Endothelial cell of umbilical vein (primary cell): Measurements from ENCODE around the gene GNAQ.

Experiments
- EZH2 ChIP-seq: IDR thresholded peaks from 2 replicates; pipeline ENCODE4 v1.6.1; 2012; ENCODE audit warnings: borderline replicate concordance, low read depth, mild to moderate bottlenecking, moderate library complexity, low read length, inconsistent platforms; ENCODE audit not compliant: severe bottlenecking
- POLR2A ChIP-seq: IDR thresholded peaks from 2 replicates; pipeline ENCODE4 v1.6.1; 2012; ENCODE audit warnings: low read depth, mild to moderate bottlenecking, control low read depth, low read length
- TF ChIP-seq, protein P1 (sequence below), 2 donors: IDR thresholded peaks; 1 replicate in 1 of 2; 2 replicates in 1 of 2; pipeline ENCODE4 v1.5.1; 2011; ENCODE audit warnings: low read length in 2 of 2, mild to moderate bottlenecking in 2 of 2, moderate library complexity in 2 of 2, control low read depth in 1 of 2, inconsistent platforms in 1 of 2, low read depth in 1 of 2; ENCODE audit not compliant: insufficient read depth in 1 of 2; ENCODE audit errors: extremely low read depth in 1 of 2

DNA sequence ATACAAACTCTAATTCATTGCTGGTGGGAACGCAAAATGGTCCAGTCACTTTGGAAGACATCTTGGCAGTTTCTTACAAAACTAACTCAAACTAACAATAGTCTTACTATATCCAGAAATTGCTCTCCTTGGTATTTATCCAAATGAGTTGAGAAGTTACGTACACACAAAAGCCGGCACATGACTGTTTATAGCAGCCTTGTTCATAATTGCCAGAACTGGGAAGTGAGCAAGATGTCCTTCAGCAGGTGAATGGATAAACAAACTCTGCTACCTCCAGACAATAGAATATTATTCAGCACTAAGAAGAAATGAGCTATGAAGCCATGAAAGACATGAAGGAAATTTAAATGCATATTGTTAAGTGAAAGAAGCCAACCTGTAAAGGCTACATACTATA, 17.9 kb upstream of the GNAQ start:
- TF ChIP-seq, protein P1, sequence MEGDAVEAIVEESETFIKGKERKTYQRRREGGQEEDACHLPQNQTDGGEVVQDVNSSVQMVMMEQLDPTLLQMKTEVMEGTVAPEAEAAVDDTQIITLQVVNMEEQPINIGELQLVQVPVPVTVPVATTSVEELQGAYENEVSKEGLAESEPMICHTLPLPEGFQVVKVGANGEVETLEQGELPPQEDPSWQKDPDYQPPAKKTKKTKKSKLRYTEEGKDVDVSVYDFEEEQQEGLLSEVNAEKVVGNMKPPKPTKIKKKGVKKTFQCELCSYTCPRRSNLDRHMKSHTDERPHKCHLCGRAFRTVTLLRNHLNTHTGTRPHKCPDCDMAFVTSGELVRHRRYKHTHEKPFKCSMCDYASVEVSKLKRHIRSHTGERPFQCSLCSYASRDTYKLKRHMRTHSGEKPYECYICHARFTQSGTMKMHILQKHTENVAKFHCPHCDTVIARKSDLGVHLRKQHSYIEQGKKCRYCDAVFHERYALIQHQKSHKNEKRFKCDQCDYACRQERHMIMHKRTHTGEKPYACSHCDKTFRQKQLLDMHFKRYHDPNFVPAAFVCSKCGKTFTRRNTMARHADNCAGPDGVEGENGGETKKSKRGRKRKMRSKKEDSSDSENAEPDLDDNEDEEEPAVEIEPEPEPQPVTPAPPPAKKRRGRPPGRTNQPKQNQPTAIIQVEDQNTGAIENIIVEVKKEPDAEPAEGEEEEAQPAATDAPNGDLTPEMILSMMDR (IDR thresholded peaks at IDR 0.05; ENCODE audit: extremely low read depth in 1 of 2, insufficient read depth in 1 of 2, low read depth in 1 of 2, low read length in 2 of 2): no peak
- TF ChIP-seq POLR2A (no peak), EZH2 (no peak)
